GM20000 (cell line): Measurements from ENCODE around the gene CHD9.
"Not testable (repeated sequence)": the region's sequence is repeated elsewhere in the genome, so short reads cannot be mapped to it uniquely, and the experiment has no call there.

Source experiments
- DNase-seq: peaks from one replicate; pipeline ENCODE4 v3.0.0; 2012; ENCODE audit warnings: low spot score
- TF ChIP-seq, protein P1 (sequence below): IDR thresholded peaks from 2 replicates; pipeline ENCODE4 v1.5.1; 2012; ENCODE audit warnings: mild to moderate bottlenecking, control low read depth; ENCODE audit errors: extremely low read depth, missing control alignments

Gene CHD9

DNA sequence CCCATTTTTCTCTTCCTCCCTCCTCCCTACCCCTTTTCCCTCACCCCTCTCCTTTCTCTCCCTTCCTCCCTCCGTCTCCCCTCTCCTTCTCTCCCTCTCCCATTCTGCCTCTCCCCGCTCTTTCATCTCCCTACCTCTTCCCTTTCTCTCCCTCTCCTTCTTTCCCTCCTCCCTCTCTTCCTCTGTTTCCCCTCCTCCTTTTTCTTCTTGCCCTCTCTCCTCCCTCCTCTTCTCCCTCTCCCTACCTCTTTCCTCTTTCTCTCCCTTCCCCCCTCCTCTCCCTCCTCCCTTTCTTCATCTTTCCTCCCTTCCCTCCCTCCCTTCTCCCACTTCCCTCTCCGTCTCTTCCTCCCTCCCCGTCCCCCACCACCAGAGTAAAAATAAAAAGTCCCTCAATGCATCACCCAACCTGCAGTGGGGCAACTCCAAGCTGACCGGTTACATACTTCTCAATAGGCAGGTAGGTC is 12.5 kb upstream of the CHD9 start:
- TF ChIP-seq, protein P1, sequence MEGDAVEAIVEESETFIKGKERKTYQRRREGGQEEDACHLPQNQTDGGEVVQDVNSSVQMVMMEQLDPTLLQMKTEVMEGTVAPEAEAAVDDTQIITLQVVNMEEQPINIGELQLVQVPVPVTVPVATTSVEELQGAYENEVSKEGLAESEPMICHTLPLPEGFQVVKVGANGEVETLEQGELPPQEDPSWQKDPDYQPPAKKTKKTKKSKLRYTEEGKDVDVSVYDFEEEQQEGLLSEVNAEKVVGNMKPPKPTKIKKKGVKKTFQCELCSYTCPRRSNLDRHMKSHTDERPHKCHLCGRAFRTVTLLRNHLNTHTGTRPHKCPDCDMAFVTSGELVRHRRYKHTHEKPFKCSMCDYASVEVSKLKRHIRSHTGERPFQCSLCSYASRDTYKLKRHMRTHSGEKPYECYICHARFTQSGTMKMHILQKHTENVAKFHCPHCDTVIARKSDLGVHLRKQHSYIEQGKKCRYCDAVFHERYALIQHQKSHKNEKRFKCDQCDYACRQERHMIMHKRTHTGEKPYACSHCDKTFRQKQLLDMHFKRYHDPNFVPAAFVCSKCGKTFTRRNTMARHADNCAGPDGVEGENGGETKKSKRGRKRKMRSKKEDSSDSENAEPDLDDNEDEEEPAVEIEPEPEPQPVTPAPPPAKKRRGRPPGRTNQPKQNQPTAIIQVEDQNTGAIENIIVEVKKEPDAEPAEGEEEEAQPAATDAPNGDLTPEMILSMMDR, result no peak
- DNase-seq, result no peak

DNA sequence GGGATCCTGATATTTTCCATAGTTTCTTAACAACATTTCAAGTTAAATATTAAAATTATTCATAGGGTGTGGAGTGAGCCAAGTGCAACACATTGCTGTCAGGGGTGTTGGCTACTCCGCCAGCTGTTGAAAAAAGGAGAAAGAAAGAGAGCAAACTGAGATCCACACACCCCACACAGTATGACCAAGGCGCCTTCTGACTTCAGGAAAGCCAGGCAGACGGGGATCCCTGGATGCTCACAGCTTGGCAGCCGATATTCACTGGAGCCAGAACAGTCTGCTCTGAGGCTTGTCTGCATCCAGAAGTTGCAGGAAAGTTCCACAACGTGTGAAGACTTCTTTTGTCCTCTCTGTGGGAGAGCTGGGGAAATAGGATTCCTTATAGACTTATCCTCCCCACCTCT is 11.4 kb upstream of the CHD9 start:
- no peak for DNase-seq
- TF ChIP-seq, protein P1, result no peak

DNA sequence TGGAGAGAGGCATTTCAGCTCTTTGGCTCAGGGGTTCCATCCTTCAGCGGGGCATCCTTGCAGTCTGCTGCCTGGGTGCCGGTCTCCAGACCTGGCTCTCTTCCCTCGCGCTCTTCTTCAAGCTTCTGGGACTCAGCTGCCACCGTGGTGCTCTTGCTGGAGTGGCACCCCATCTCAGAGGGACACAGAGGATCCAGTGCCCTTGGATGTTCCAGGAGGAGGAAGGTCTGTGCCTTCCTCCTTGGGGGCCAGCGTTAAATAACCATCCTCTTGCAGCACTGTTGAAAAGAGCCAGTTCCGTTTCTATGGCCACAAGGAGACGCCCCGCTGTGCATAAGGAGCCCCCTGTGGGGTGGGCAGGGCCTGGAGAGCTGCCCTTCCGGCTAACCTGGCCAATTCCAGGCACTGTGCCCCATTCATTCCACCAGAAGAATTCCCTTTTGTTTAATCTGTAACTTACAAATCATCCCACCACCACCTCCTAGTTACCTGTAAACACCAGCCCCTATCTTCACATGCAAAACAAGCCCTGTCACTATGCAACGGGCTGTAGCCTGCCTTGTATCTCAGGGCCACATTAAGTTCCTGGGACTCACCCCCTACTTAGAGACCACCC is 10.7 kb upstream of the CHD9 start:
- no peak for DNase-seq

DNA sequence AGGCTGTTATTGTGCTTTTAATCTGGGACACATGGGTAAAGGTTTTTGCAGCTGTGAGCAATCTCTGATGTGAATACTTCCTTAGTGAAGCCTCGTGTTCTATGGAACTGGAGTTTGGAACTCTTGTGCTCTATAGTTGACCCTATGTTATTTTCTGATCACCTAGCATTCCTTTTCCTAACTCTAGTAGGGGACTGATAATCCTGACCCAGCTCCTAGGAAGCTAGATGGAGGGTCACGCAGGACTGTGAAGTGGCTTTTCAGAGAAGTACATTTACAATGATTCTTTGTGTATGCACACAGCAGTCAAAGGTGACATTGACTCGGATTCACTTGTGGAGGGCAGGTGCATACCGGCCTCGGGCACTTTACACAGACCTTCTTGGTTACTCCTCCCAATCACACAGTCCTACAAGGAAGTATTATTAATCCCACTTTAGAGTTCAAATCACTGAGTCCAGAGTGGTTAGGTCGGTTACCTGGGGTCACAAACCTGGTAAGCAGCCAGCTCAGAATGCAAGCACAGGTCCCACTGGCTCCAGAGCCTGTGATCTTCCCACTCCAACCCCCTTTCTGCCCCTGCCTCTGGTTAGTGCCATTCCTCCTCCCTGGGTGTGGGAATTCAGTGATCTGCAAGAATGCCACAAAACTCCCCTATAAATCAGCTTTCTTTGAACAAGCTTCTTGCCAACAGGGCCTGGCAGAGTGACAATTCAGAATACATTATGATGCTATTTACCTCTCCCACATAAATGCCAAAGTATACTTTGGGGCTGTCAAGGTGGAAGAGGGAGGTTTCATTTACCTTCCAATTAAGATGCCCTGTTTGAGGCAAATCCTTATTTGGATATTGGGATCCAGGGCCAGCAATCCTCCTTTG is 9.2 kb upstream of the CHD9 start:
- no peak for DNase-seq
- TF ChIP-seq, protein P1, result no peak

More for the DNA sequence above, 10.7 kb upstream of the CHD9 start:
- TF ChIP-seq, protein P1, result no peak

DNA sequence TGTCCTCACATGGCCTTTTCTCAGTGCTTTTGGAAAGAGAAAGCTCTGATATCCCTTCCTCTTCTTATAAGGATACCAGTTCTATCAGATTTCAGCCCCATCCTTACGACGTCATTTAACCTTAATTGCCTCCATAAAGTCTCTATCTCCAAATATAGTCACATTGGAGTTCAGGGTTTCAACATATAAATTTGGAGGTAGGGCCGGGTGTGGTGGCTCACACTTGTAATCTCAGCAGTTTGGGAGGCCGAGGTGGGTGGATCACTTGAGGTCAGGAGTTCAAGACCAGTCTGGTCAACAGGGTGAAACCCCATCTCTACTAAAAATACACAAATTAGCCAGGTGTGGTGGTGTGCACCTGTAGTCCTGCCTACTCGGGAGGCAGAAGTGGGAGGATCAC is 7.3 kb upstream of the CHD9 start:
- not testable (repeated sequence) for DNase-seq

DNA sequence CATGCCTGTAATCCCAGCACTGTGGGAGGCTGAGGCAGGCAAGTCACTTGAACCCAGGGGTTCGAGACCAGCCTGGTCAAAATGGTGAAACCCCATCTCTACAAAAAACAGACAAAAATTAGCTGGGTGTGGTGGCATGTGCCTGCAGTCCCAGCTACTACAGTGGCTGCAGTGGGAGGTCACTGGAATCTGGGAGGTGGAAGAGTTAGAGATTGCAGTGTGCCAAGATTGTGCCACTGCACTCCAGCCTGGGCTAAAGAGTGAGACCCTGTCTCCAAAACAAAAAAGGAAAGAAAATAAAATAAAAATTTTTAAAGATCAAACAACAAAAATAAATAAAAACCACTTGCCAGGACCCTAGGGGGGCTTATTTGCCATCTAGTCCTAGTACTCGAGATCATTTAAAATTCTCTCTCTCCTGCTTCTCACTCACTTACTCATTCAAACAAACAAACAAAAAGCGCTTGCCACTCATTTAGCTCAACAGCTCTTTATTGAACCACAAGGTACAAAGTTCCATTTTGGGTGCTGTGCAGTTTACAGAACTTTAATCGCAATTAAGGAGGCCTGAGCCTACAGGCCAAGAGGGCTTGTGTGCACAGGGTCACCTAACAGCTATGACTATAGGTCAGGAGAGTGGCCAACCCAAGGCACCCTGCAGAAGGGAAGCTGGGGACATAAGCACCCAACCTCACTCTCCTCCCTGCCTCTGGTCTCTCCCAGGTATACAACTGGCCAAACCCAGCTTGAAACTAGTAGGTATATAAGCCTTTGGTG is 6.5 kb upstream of the CHD9 start:
- no peak for DNase-seq
- TF ChIP-seq, protein P1, result no peak

DNA sequence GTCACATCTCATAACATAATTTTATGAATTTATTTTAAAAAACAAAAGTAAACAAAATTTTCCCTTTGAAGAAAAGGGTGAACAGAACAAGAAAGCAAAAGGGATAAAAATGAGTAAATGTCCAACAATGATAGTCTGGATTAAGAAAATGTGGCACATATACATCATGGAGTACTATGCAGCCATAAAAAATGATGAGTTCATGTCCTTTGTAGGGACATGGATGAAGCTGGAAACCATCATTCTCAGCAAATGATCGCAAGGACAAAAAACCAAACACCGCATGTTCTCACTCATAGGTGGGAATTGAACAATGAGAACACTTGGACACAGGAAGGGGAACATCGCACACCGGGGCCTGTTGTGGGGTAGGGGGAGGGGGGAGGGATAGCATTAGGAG is 3.5 kb upstream of the CHD9 start:
- not testable (repeated sequence) for DNase-seq
